ENCODE data around the gene RASSF10.

DNA sequence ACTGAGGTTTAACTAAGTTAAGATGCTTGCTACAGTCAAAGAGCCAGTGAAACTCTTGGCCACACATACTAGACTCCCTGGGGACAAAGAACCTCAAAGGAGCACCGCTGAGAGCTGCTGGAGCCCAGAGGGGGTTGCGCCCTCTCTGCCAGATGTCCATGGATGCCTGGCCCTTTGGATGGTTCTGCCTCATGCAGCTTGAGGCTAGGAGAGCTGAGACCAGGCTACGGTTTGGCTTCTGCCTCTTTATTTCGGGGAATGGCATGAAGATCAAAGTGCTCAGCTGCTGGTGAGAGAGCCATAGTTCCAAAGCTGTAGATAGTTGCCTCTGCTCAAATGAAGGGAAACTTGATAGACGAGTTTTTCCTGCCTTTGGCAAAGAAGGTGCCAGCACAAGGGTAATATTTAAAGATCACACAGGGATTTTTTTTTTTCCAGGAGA, 43.0 kb downstream of the RASSF10 start:
- TF ChIP-seq, protein P1, sequence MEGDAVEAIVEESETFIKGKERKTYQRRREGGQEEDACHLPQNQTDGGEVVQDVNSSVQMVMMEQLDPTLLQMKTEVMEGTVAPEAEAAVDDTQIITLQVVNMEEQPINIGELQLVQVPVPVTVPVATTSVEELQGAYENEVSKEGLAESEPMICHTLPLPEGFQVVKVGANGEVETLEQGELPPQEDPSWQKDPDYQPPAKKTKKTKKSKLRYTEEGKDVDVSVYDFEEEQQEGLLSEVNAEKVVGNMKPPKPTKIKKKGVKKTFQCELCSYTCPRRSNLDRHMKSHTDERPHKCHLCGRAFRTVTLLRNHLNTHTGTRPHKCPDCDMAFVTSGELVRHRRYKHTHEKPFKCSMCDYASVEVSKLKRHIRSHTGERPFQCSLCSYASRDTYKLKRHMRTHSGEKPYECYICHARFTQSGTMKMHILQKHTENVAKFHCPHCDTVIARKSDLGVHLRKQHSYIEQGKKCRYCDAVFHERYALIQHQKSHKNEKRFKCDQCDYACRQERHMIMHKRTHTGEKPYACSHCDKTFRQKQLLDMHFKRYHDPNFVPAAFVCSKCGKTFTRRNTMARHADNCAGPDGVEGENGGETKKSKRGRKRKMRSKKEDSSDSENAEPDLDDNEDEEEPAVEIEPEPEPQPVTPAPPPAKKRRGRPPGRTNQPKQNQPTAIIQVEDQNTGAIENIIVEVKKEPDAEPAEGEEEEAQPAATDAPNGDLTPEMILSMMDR (conservative IDR thresholded peaks at IDR 0.05; ENCODE audit: low read depth, low read length) = no peak
- TF ChIP-seq EZH2phosphoT487 (IDR thresholded peaks at IDR 0.05; ENCODE audit: borderline replicate concordance, low read length) = no peak
- no peak for TF ChIP-seq EZH2 (IDR thresholded peaks at IDR 0.05; ENCODE audit: low read length, unreplicated experiment)

Measured in PC-3 (cell line).